NCI-H2196 (cell line): ENCODE measurements around the gene MEI4.
"Not testable (repeated sequence)": the region's sequence is repeated elsewhere in the genome, so short reads cannot be mapped to it uniquely, and the experiment has no call there.

Source experiments
- DNase-seq: peaks from one replicate; lab custom pipeline; 2025; ENCODE audit not compliant: unreplicated experiment; lab: John Stamatoyannopoulos, UW

Gene MEI4

GRCh38 chr6:77814119-77814518 is 161.3 kb downstream of the MEI4 start:
- DNase-seq, result no peak

GRCh38 chr6:77815531-77815930 is 162.7 kb downstream of the MEI4 start:
- DNase-seq, result no peak

- DNase-seq, result no peak
Observed at GRCh38 chr6:77816766-77817270, 164.0 kb downstream of the MEI4 start.

DNA sequence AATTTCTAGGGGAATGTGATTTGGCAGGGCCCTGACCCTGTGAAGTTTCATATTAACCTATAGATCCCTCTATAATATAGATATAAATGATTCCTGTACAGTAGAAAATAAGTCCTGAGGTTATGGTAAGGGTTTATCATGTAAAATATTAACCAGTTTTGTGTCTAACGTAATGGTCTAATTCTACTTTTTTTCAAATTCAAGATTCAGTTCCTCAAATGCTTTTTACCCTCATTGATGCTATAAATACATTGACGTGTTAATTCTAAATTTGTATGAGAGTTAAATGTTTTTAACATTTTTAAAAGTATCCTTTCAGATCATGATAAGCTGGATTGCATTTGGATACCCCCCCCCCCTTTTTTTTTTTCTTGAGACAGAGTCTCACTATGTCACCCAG is 169.4 kb downstream of the MEI4 start:
- no peak for DNase-seq

GRCh38 chr6:77825204-77825603 is 172.4 kb downstream of the MEI4 start:
- DNase-seq, result no peak

DNA sequence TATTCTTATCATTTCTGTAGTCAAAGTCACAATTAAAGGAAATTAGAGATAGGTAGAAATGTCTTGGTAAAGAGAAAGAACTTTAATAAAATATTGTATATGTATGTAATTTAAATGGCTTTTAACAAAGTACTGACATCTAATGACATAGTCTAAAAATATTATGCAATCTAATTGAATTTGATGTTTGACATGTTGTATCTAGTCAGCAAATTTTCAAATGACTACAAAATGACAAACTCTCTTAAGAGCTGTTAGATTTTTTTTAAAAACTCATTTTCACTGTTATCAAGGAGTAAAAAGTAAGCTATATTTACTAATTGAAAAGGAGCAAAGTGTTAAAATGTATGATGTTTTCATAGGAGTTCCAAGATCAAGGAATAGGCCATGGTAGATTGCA is 176.9 kb downstream of the MEI4 start:
- no peak for DNase-seq

GRCh38 chr6:77833749-77834148 is 180.9 kb downstream of the MEI4 start:
- DNase-seq, result not testable (repeated sequence)

DNA sequence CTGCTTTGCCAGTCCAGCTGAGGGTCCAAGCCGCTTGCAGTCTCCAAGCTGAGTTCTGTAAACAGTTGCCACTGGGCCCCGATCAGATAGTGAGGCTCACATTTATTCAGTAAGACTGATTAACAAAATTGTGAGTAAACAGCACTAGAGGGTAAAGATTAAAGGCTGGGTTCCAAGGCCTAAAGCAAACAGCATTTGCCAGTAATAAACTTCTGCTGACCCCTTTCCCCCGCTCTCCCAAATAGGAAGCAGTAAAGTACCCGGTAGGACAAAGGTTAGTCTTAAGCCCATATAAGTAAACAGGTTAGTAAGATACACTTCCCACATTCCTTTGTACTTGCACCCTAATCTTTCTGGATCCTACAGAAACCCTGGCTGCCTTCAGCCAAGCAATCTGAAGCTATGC is 181.8 kb downstream of the MEI4 start:
- DNase-seq, result no peak

DNA sequence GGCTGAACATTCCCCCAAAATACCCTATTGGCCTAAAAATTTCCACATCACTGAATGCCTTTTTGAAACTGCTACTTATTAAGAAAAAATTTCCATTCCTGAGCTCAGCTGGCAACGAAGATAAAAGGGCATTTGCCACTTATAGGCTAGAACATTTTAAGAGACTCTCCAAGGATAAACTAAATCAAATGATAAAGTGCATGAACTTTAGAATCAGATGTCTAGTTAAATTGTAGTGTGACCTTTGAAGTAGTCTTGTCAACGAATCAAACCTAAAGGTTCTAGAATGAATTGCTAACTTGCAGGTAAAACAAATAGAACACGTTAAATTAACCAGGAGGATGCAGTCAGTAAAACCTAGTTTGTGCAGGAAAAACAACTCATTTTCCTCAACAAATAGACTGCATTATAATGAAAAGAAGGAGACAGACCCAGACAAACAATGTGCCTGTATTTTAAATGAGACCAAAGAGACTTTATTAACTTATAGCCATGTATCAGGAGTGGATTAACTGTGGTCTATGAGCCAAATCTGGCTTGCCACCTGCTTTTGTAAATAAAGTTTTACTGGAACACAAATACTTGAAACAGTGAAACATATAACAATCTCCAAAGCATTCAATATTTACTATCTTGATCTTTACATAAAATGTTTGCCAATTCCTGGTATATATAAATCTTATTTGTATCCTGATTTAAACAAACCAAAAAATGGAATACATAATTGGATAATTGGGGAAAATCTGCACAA is 184.4 kb downstream of the MEI4 start:
- DNase-seq, result no peak

DNA sequence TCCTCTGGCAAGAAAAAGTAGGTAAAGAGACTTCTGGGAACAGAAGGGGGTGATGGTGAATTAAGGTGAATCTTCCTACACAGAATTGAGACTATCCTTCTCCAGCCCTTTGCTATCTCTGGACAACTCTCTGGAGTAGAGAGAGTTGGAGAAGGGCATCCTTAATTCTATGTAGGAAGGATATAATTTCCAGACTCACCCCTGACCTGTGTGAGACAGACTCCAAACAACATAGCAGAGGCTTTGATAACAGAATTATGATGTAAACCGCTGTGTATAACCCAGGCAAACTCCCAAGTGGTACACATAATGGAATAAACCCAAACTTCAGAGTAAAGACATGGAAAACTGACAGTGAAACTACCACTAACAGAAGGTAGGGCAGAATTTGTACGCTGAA is 186.5 kb downstream of the MEI4 start:
- no peak for DNase-seq

DNA sequence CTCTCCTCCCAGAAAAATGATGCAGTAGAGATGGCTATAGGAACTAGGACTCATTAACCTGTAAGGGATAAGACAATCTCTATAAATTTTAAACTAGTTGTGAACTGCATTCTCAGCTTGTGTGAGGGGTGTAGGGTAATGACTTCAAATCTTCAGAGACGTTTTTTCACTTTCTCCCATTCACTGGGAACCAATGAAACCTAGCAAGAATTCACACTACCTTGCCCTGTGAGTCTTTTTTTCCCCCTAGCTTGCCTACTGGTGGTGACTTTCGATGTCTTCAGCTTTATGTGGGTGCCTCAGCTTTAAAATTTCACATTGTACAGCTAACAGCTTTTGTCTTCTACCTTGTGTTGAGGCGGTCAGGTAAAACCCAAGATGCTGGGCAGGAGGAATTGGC is 192.0 kb downstream of the MEI4 start:
- DNase-seq, result no peak

DNA sequence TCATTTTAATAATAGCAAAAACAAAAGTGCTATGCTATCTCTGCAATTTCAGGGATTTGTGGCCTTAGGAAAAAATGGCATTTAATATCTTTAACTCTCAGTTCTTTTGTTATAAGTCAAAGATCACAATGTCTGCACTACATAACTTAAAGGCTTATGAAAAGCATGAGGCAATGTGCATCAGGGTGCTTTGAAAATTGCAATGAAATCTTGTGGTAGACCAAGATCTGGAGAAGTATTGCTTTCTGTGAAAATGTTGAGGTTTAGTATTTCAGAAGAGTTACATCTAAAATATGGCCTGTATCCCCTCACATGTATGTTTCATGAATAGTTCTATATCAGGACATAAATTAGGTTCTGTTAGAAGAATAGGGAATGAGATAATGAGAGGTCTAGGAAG is 200.6 kb downstream of the MEI4 start:
- DNase-seq, result no peak

DNA sequence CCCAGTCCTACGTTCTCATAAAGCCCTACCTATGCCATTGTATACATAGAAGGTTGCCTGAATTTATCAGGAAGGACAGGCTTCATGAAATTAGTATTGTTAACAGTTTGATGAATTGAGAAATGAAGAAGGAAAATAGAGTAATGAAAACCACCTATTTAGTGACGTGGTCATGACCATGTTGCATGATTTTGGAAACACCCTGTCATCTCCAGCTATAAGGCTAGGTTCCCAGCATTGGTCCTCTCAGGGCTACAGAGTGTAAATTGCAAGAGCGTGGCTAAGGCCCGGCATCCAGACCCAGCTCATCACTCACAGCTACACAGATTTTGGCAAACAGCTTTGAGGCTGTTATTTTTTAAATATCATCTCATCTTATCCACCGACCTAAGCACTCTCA is 203.6 kb downstream of the MEI4 start:
- no peak for DNase-seq

- DNase-seq, result no peak
Observed at GRCh38 chr6:77857421-77857820, 204.6 kb downstream of the MEI4 start.

- DNase-seq, result no peak
Observed at GRCh38 chr6:77876300-77876699, 223.5 kb downstream of the MEI4 start.

- no peak for DNase-seq
Observed at GRCh38 chr6:77879527-77879926, 226.7 kb downstream of the MEI4 start.

DNA sequence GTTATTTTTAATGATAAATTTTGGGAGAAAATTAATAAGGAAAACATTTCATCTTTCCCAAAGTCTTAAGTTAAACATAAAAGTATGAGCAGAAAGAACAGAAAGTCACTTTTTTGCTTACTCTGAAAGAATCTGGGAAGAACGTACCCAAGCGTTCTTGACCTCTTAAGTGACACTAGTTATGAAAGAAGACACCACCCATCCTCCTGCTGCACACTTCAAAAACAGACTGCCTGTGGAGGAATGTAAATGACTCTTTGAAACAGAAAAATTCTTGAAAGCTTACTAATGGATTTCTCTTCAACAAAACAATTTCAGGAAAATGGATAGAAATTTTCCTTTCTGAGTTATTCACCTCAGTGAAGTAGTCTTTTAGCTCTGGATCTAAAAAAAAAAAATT is 227.7 kb downstream of the MEI4 start:
- no peak for DNase-seq

DNA sequence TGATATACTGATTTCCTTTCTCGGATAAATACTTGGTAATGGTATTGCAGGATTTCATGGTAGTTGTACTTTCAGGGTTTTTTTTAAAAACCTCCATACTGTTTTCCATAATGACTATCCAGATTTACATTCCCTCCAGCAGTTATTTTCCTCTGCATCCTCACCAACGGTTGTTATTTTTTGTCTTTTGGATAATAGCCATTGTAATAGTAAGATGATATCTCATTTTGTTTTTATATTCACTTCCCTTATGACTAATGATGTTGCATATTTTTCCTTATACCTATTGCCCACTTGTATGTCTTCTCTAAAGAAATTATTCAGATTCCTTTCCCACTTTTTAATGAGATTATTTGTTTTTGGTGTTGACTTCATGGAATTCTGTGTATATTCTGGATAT is 231.0 kb downstream of the MEI4 start:
- DNase-seq, result no peak

DNA sequence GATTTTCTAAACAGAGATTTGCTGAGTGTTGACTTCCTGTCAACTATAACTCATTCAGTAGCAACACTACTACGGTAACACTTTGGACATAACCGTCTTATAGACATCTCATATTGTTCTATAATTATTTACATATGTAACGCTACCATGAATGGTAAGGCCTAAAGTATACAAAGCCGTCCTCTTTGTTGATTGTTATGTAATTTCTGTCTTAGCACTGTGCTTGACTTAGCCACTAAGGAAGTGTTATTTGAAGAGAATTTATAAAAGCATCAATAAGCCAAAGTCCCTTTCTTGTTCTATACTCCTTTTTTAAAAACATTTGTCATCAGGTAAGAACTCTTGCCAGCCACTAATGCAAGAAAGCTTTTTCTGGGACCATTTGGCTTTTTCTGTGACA is 240.6 kb downstream of the MEI4 start:
- DNase-seq, result no peak

DNA sequence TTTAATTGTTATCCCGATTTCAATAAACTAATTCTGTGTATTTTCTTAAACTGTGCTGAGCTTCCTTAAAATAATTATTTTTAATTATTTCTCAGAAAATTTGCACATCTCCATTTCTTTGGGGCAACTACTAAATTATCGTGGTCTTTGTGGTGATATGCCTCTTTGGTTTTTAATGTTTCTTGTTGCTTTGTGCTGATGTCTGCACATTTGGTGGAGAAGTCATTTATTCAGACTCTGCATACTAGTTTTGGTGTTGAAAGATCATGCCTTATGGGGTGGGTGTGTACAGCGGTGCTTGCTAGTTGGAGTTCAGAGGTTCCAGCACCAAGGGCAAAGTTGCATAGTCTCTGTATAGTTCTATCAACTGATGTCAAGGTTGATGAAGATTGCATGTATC is 253.2 kb downstream of the MEI4 start:
- DNase-seq, result no peak

DNA sequence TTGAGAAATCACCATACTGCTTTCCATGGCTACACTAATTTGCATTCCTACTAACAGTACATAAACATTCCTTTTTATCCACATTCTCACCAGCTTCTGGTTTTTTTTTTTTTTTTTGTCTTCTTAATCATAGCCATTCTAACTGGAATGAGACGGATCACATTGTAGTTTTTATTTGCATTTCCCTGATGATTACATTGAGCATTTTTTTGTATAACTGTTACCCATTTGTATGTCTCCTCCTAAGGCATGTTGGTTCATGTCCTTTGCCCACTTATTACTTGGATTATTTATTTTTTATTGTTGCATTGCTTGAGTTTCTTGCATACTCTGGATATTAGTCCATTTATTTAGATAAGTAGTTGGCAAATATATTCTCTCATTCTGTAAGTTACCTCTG is 258.0 kb downstream of the MEI4 start:
- no peak for DNase-seq

GRCh38 chr6:77926198-77926751 is 273.4 kb downstream of the MEI4 start:
- no peak for DNase-seq

- DNase-seq, result no peak
Observed at GRCh38 chr6:77930382-77930781, 277.5 kb downstream of the MEI4 start.
